Transverse colon (tissue), 4 donors: ENCODE results near the gene SLC26A9.

ENCODE experiments used
- EP300 ChIP-seq: sonication (generic); formaldehyde crosslinking; IDR thresholded peaks from one replicate; pipeline ENCODE4 v1.6.1; 2017; ENCODE audit warnings: antibody characterized with exemption, low read depth
- POLR2A ChIP-seq: fragments of 450-650 bp; IDR thresholded peaks from one replicate; pipeline ENCODE4 v1.6.1; 2016; ENCODE audit warnings: antibody characterized with exemption, mild to moderate bottlenecking, moderate library complexity
- POLR2AphosphoS5 ChIP-seq, 3 donors: sonication (generic); formaldehyde crosslinking; IDR thresholded peaks; one replicate each; pipeline ENCODE4 v1.6.1; 2016; ENCODE audit warnings: antibody characterized with exemption in 3 of 3
- TF ChIP-seq, protein P1 (sequence below), 5 experiments: fragments of 200-600 bp in 3 of 5; fragments of 450-650 bp in 2 of 5; sonication (generic) in 3 of 5; IDR thresholded peaks; 1 replicate in 2 of 5; 2 replicates in 3 of 5; pipeline ENCODE4 v1.5.1; 2016 to 2017; ENCODE audit warnings: antibody characterized with exemption in 5 of 5, inconsistent platforms in 3 of 5, mild to moderate bottlenecking in 2 of 5, moderate library complexity in 1 of 5

DNA sequence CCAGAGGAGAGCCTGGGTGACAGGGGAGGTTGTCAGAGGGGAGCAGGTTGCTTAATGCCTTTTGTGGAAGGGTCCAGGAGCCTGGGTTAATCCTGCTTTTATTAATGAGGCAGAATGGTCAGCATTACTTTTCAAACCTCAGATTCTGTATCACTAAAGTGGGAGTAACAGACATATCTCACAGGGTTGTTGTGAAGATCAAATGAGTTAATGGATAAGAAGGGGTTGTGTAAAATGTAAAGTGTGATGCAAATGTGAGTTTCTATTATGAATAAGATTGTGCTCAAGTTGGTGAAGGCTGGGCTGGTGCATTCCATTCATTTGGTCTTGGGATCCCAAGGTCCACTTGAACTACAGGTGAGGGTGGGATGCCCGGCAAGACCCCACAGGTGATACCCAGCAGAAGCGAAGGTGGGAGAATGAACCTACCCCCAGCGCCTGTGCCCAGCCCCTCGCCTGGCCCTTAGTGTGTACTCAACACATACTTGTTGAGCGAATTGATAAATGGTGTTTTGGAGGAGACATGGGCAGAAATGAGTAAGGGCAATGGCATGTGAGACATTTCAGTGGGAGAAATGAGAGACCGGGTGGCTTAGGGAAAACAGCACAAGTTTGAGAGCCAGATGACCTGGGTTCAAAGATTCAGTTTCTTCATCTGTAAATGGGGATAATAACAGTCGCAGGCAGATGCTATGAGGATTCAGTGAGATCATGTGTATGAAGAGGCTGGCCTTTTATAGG, 6.2 kb downstream of the SLC26A9 start:
- TF ChIP-seq, protein P1, sequence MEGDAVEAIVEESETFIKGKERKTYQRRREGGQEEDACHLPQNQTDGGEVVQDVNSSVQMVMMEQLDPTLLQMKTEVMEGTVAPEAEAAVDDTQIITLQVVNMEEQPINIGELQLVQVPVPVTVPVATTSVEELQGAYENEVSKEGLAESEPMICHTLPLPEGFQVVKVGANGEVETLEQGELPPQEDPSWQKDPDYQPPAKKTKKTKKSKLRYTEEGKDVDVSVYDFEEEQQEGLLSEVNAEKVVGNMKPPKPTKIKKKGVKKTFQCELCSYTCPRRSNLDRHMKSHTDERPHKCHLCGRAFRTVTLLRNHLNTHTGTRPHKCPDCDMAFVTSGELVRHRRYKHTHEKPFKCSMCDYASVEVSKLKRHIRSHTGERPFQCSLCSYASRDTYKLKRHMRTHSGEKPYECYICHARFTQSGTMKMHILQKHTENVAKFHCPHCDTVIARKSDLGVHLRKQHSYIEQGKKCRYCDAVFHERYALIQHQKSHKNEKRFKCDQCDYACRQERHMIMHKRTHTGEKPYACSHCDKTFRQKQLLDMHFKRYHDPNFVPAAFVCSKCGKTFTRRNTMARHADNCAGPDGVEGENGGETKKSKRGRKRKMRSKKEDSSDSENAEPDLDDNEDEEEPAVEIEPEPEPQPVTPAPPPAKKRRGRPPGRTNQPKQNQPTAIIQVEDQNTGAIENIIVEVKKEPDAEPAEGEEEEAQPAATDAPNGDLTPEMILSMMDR (IDR thresholded peaks at IDR 0.05), result no peak
- TF ChIP-seq POLR2A (no peak), EP300 (no peak), POLR2AphosphoS5 (IDR thresholded peaks at IDR 0.05) (no peak)
